HAP-1 (cell line): ENCODE measurements around the gene TRIM13.
A peak's percentile ranks its signal among the peaks of the same experiment; 100 is the strongest.
"Not testable (repeated sequence)": the region's sequence is repeated elsewhere in the genome, so short reads cannot be mapped to it uniquely, and the experiment has no call there.

Experiments
- DNase-seq, 2 experiments: peaks; one replicate each; pipeline ENCODE4 v3.0.0-alpha.2; 2016 to 2020; ENCODE audit warnings: low spot score in 2 of 2
- H3K27me3 ChIP-seq: fragments of 250-450 bp; sonication (Bioruptor Pico); 2 replicates; pipeline ENCODE4 v1.5.1; 2020; ENCODE audit warnings: low read depth, mild to moderate bottlenecking, moderate library complexity
- H3K36me3 ChIP-seq: fragments of 250-450 bp; sonication (Bioruptor Pico); replicated peaks from 2 replicates; pipeline ENCODE4 v1.5.1; 2020; ENCODE audit warnings: mild to moderate bottlenecking
- H3K4me1 ChIP-seq: fragments of 250-450 bp; sonication (Bioruptor Pico); 2 replicates; pipeline ENCODE4 v1.5.1; 2020; ENCODE audit warnings: mild to moderate bottlenecking
- H3K4me3 ChIP-seq: fragments of 250-450 bp; sonication (Bioruptor Pico); 2 replicates; pipeline ENCODE4 v1.5.1; 2020; ENCODE audit warnings: mild to moderate bottlenecking, moderate library complexity
- H3K9me3 ChIP-seq: fragments of 250-450 bp; sonication (Bioruptor Pico); 2 replicates; pipeline ENCODE4 v1.5.1; 2020; ENCODE audit warnings: mild to moderate bottlenecking, moderate library complexity
- in situ Hi-C: fragments of 300-500 bp; cut with MboI; formaldehyde crosslinking; loops from 3 replicates; pipeline ENCODE4 v1.14.3; 2020; ENCODE audit warnings: low sequenced_read_pairs, inconsistent platforms, mixed read lengths

TRIM13 gene

GRCh38 chr13:49996951-49997895, at the start of gene TRIM13:
Gene TRIM13, plus strand, starts transcription at chr13:49997042. Its CDS starts 14,899 bp downstream, at chr13:50011941.
- H3K9me3 ChIP-seq: no peaks in the 10 kb centered on the region
- peak; percentile 80 to 88 for DNase-seq
- H3K4me3 ChIP-seq: peak within 1 kb of the TSS; percentile 95
- peaks cover 33% of the 10 kb centered on the region for H3K36me3 ChIP-seq
- peaks cover 27% of the 10 kb centered on the region for H3K4me1 ChIP-seq
- H3K27me3 ChIP-seq: no peaks in the 10 kb centered on the region
- in situ Hi-C loops: loop anchor here (25.0 kb wide), 1 partner anchor 915 kb away; the partner anchor contains the start of gene RNASEH2B

GRCh38 chr13:49948777-49949270, 48.0 kb upstream of the TRIM13 start:
- H3K27me3 ChIP-seq, H3K9me3 ChIP-seq, H3K36me3 ChIP-seq, DNase-seq, H3K4me3 ChIP-seq, H3K4me1 ChIP-seq: not testable (repeated sequence)
- in situ Hi-C loops: loop anchor here (25.0 kb wide), 1 partner anchor 1263 kb away; the partner anchor contains the start of gene FAM124A

GRCh38 chr13:49951754-49952535, 44.9 kb upstream of the TRIM13 start:
- no peaks in the 10 kb centered on the region for H3K9me3 ChIP-seq
- no peak overlapping the region for H3K4me3 ChIP-seq
- no peaks in the 10 kb centered on the region for H3K27me3 ChIP-seq
- in situ Hi-C loops: no loop called here
- no peaks in the 10 kb centered on the region for H3K36me3 ChIP-seq
- DNase-seq: no peak
- H3K4me1 ChIP-seq: no peaks in the 10 kb centered on the region

GRCh38 chr13:49953560-49953959, 43.3 kb upstream of the TRIM13 start:
- in situ Hi-C loops: no loop called here
- H3K9me3 ChIP-seq: no peaks in the 10 kb centered on the region
- H3K4me1 ChIP-seq: no peaks in the 10 kb centered on the region
- no peaks in the 10 kb centered on the region for H3K27me3 ChIP-seq
- H3K4me3 ChIP-seq: no peak overlapping the region
- H3K36me3 ChIP-seq: no peaks in the 10 kb centered on the region
- DNase-seq: no peak

GRCh38 chr13:49954674-49955455, 42.0 kb upstream of the TRIM13 start:
- DNase-seq: no peak
- in situ Hi-C loops: no loop called here
- Histone ChIP-seq H3K4me3 (no peak overlapping the region), H3K9me3 (0 out of 2 replicates have a peak, but pooled peaks cover 5% of the 10 kb centered on the region), H3K27me3 (no peaks in the 10 kb centered on the region), H3K4me1 (no peaks in the 10 kb centered on the region), H3K36me3 (no peaks in the 10 kb centered on the region)

GRCh38 chr13:49956131-49956530, 40.7 kb upstream of the TRIM13 start:
- no peaks in the 10 kb centered on the region for H3K4me1 ChIP-seq
- H3K27me3 ChIP-seq: no peaks in the 10 kb centered on the region
- H3K36me3 ChIP-seq: no peaks in the 10 kb centered on the region
- no peak overlapping the region for H3K4me3 ChIP-seq
- no peak for DNase-seq
- in situ Hi-C loops: no loop called here
- 0 out of 2 replicates have a peak, but pooled peaks cover 5% of the 10 kb centered on the region for H3K9me3 ChIP-seq

- Histone ChIP-seq H3K4me3 (no peak overlapping the region), H3K4me1 (no peaks in the 10 kb centered on the region), H3K27me3 (no peaks in the 10 kb centered on the region), H3K36me3 (no peaks in the 10 kb centered on the region), H3K9me3 (peaks cover 11% of the 10 kb centered on the region; the same call in 1 of the 2 replicates)
- DNase-seq: no peak
- in situ Hi-C loops: no loop called here
Observed at GRCh38 chr13:49958321-49958720, 38.5 kb upstream of the TRIM13 start.

- Histone ChIP-seq H3K4me3 (no peak overlapping the region), H3K36me3 (no peaks in the 10 kb centered on the region), H3K9me3 (peaks cover 5% of the 10 kb centered on the region; the same call in 1 of the 2 replicates), H3K4me1 (no peaks in the 10 kb centered on the region), H3K27me3 (no peaks in the 10 kb centered on the region)
- no peak for DNase-seq
- in situ Hi-C loops: no loop called here
Observed at GRCh38 chr13:49967456-49967855, 29.4 kb upstream of the TRIM13 start.

GRCh38 chr13:49972709-49973108, 24.1 kb upstream of the TRIM13 start:
- Histone ChIP-seq H3K4me3 (no peak overlapping the region), H3K9me3 (no peaks in the 10 kb centered on the region), H3K36me3 (no peaks in the 10 kb centered on the region), H3K27me3 (no peaks in the 10 kb centered on the region), H3K4me1 (peaks cover 14% of the 10 kb centered on the region)
- in situ Hi-C loops: loop anchor here (10.0 kb wide), 1 partner anchor 1092 kb away; no protein-coding TSS in a partner anchor
- no peak for DNase-seq

- peaks cover 14% of the 10 kb centered on the region for H3K4me1 ChIP-seq
Observed at GRCh38 chr13:49975826-49976225, 21.0 kb upstream of the TRIM13 start.

GRCh38 chr13:49976314-49977258, 20.3 kb upstream of the TRIM13 start:
- H3K36me3 ChIP-seq: no peaks in the 10 kb centered on the region
- no peaks in the 10 kb centered on the region for H3K9me3 ChIP-seq
- H3K4me1 ChIP-seq: peaks cover 14% of the 10 kb centered on the region
- peak; percentile 82 to 84 for DNase-seq
- no peaks in the 10 kb centered on the region for H3K27me3 ChIP-seq
- in situ Hi-C loops: loop anchor here (5.0 to 25.0 kb wide), 3 partner anchors 821 to 1088 kb away; partner anchors contain the start of gene RNASEH2B
- H3K4me3 ChIP-seq: no peak overlapping the region

More at GRCh38 chr13:49975826-49976225, 21.0 kb upstream of the TRIM13 start:
- in situ Hi-C loops: loop anchor here (5.0 to 25.0 kb wide), 3 partner anchors 821 to 1089 kb away; partner anchors contain the start of gene RNASEH2B
- DNase-seq: peak in 1 of 2 experiments; percentile 83
- H3K9me3 ChIP-seq: no peaks in the 10 kb centered on the region
- no peaks in the 10 kb centered on the region for H3K27me3 ChIP-seq
- H3K4me3 ChIP-seq: no peak overlapping the region
- no peaks in the 10 kb centered on the region for H3K36me3 ChIP-seq

GRCh38 chr13:49977992-49978391, 18.9 kb upstream of the TRIM13 start:
- Histone ChIP-seq H3K4me1 (peaks cover 14% of the 10 kb centered on the region), H3K27me3 (no peaks in the 10 kb centered on the region)
- in situ Hi-C loops: loop anchor here (5.0 to 25.0 kb wide), 3 partner anchors 819 to 1087 kb away; partner anchors contain the start of gene RNASEH2B

More at GRCh38 chr13:49977992-49978391, 18.9 kb upstream of the TRIM13 start:
- H3K4me3 ChIP-seq: no peak overlapping the region
- no peak for DNase-seq
- no peaks in the 10 kb centered on the region for H3K36me3 ChIP-seq
- H3K9me3 ChIP-seq: no peaks in the 10 kb centered on the region
